ENCODE measurements around the gene GGCX.
A peak's percentile ranks its signal among the peaks of the same experiment; 100 is the strongest.

The GGCX gene

GRCh38 chr2:85539361-85540132 is 21.7 kb downstream of the GGCX start:
- DNase-seq = peak; percentile 84

GRCh38 chr2:85538507-85539360 is 22.6 kb downstream of the GGCX start, which contains the start of gene MAT2A:
Gene MAT2A, plus strand, starts transcription at chr2:85539168. Its CDS starts 120 bp downstream, at chr2:85539288.
- DNase-seq = peak; percentile 98

- peak; percentile 85 for DNase-seq
These were observed 23.4 kb downstream of the GGCX start for GRCh38 chr2:85537600-85538506.

GRCh38 chr2:85536479-85536878 is 24.8 kb downstream of the GGCX start:
- DNase-seq = no peak

- no peak for DNase-seq
These were observed 26.4 kb downstream of the GGCX start for GRCh38 chr2:85534881-85535280.

GRCh38 chr2:85534099-85534498 is 27.2 kb downstream of the GGCX start:
- DNase-seq = no peak

GRCh38 chr2:85531589-85531988 is 29.7 kb downstream of the GGCX start:
- no peak for DNase-seq

- DNase-seq = no peak
These were observed 31.5 kb downstream of the GGCX start for GRCh38 chr2:85529809-85530208.

GRCh38 chr2:85528355-85528754 is 32.9 kb downstream of the GGCX start:
- no peak for DNase-seq

- no peak for DNase-seq
These were observed 33.5 kb downstream of the GGCX start for GRCh38 chr2:85527787-85528186.

GRCh38 chr2:85525567-85525966 is 35.7 kb downstream of the GGCX start:
- no peak for DNase-seq

- DNase-seq = no peak
These were observed 36.3 kb downstream of the GGCX start for GRCh38 chr2:85525029-85525428.

GRCh38 chr2:85524336-85524908 is 36.9 kb downstream of the GGCX start:
- DNase-seq = no peak

GRCh38 chr2:85523903-85524335 is 37.4 kb downstream of the GGCX start:
- no peak for DNase-seq

GRCh38 chr2:85523062-85523902 is 38.0 kb downstream of the GGCX start:
- DNase-seq = peak; percentile 65

GRCh38 chr2:85522090-85522647 is 39.1 kb downstream of the GGCX start:
- no peak for DNase-seq

GRCh38 chr2:85516653-85517389 is 44.5 kb downstream of the GGCX start:
- peak; percentile 76 for DNase-seq

- no peak for DNase-seq
These were observed 47.0 kb downstream of the GGCX start for GRCh38 chr2:85514323-85514722.

- no peak for DNase-seq
These were observed 50.1 kb downstream of the GGCX start for GRCh38 chr2:85511008-85511811.

GRCh38 chr2:85506768-85507181 is 54.5 kb downstream of the GGCX start:
- no peak for DNase-seq

All from DMS53 (cell line).